HL-60/S4 treated with retinoic acid at 250 ng/mL for 4 days and 3 days (cell line): ENCODE measurements around the gene LRRC72.

Experiments
- in situ Hi-C: fragments of 300-500 bp; cut with MboI; formaldehyde crosslinking; loops from 2 replicates; pipeline ENCODE4 v1.7.0; 2022; ENCODE audit warnings: low sequenced_read_pairs

LRRC72 gene

GRCh38 chr7:16615228-16615627, 88.6 kb downstream of the LRRC72 start:
- in situ Hi-C loops, result no loop called here

- in situ Hi-C loops, result no loop called here
Observed at GRCh38 chr7:16616122-16616521, 89.5 kb downstream of the LRRC72 start.

DNA sequence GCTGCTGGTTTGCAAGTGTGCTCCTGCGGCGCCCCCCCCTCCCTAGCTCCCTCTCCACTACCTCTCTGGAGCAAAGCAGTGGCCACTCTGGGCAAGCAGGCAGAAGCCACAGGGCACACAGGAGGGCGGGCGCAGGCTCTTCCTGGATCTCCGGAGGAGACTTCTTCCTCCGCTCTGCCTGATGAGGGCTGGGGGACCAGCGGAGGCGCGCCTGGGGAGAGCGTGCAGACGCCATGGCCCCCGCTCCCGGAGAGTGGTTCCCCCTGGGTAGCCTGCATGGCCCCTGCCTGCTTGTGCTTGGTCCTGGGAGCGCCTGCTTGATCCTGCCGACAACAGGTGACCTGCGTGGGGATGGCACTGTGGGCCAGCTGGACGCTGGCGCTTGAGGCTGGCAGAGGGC, 89.9 kb downstream of the LRRC72 start:
- in situ Hi-C loops, result no loop called here

DNA sequence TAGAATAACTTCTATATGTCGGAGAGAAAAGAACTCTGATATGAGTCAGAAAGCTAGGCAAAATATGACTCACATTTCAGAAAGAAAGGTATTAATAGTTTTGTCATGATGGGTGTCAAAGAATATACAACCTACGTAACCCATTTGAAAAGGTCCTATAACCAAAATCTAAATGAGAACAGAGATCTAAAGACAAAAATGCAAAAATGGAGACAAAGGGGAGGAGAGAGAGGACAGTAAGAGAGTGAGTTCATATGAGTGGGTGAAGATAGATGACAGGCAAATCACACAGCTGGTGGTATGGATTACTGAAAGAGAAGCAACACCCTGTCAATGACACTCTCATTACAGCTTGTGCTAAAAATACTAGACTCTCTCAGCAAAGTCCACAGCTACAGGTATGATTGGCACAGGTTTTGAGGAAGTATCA, 93.4 kb downstream of the LRRC72 start:
- in situ Hi-C loops, result no loop called here

DNA sequence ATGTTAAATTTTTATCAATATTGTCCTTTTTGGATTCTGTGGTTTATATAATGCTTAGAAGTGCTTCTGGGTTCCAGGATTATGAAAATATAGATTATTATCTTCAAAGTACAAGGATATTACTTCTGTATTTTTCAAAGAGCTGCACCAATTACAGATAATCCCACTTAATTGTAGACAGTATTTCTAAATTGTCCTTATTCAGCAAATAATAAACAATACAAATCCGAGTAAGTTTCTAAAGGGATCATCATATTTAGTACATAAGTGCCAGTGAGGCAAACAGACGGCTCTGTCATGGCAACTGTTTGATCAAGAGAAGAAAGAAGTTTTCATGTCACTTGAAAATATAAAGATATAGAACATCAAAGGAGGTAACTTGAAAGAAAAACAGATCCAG, 99.8 kb downstream of the LRRC72 start:
- in situ Hi-C loops, result no loop called here

GRCh38 chr7:16627236-16627635, 100.6 kb downstream of the LRRC72 start:
- in situ Hi-C loops, result no loop called here

- in situ Hi-C loops, result no loop called here
Observed at GRCh38 chr7:16630654-16631053, 104.0 kb downstream of the LRRC72 start.
